HCT116 (cell line): ENCODE results near the gene OSTF1. TPM values are rescaled to one million over a fixed set of nuclear protein-coding genes. Genes with fewer than 3 reads are reported as not detected.

Experiments
- ATAC-seq: fragments of 200-7000 bp; cut with Tn5 transposase; 2 replicates; pipeline ENCODE4 v1.9.1; 2020; ENCODE audit warnings: mild to moderate bottlenecking, moderate library complexity
- Bru-seq: library from RNA; stranded (reverse); fragments of 400-500 nt; gene quantifications from one replicate; lab custom pipeline; 2021; lab: Mats Ljungman, UMichigan
- BruChase-seq, 2 experiments: library from RNA; stranded (reverse); fragments of 400-500 nt; gene quantifications; one replicate each; lab custom pipeline; 2021; lab: Mats Ljungman, UMichigan
- BruUV-seq: library from RNA; stranded (reverse); fragments of 400-500 nt; replicated peaks from 2 replicates; lab custom pipeline; 2021; lab: Mats Ljungman, UMichigan
- CTCF ChIA-PET: fragments of 300-600 bp; sonication (Branson Sonifier 250); formaldehyde crosslinking; loops from one replicate; lab custom pipeline; 2021; ENCODE audit warnings: antibody characterized with exemption; lab: Charles Lee
- POLR2A ChIA-PET: fragments of 300-600, 350-600 bp; sonication (Branson Sonifier 250); formaldehyde crosslinking; loops from one replicate; lab custom pipeline; 2021; ENCODE audit warnings: antibody characterized with exemption; lab: Charles Lee
- RAD21 ChIA-PET, 2 experiments: fragments of 300-600 bp; sonication (Branson Sonifier 250); formaldehyde crosslinking; loops; one replicate each; lab custom pipeline; 2023; ENCODE audit warnings: low total read pairs in 2 of 2; ENCODE audit not compliant: uncharacterized antibody in 2 of 2, unreplicated experiment in 2 of 2, low non-redundant PET in 1 of 2; lab: Charles Lee
- DNase-seq: peaks from one replicate; pipeline ENCODE4 v3.0.0-alpha.2; 2010; ENCODE audit warnings: low read depth, low spot score
- H2AFZ ChIP-seq: fragments of 200-600 bp; shearing (Covaris generic), sonication (generic); 2 replicates; pipeline ENCODE4 v1.6.1; 2017; ENCODE audit warnings: low read depth, mixed run types, mixed read lengths, antibody characterized with exemption, low read length; ENCODE audit not compliant: poor library complexity, severe bottlenecking
- H3K27ac ChIP-seq: 2 replicates; pipeline ENCODE4 v1.5.1; 2012; ENCODE audit warnings: low read depth, low read length
- H3K27me3 ChIP-seq: fragments of 200-600 bp; sonication (generic); 2 replicates; pipeline ENCODE4 v1.6.1; 2016; ENCODE audit warnings: mixed run types, low read length, mixed read lengths; ENCODE audit not compliant: insufficient read depth
- H3K36me3 ChIP-seq, 2 experiments: fragments of 200-500 bp in 1 of 2; fragments of 200-600 bp in 1 of 2; sonication (Bioruptor generic) in 1 of 2; sonication (generic) in 1 of 2; 2 replicates each; pipeline versions ENCODE4 v1.5.1 to v1.6.1; 2014 to 2016; ENCODE audit warnings: low read length in 2 of 2, inconsistent platforms in 1 of 2, mixed read lengths in 1 of 2, mixed run types in 1 of 2; ENCODE audit not compliant: insufficient read depth in 2 of 2, control insufficient read depth in 1 of 2
- H3K4me1 ChIP-seq, 2 experiments: fragments of 200-600 bp in 1 of 2; sonication (generic) in 1 of 2; 2 replicates each; pipeline versions ENCODE4 v1.5.1 to v1.6.1; 2012 to 2017; ENCODE audit warnings: low read length in 2 of 2, inconsistent platforms in 1 of 2, mild to moderate bottlenecking in 1 of 2, mixed read lengths in 1 of 2, mixed run types in 1 of 2, moderate library complexity in 1 of 2; ENCODE audit not compliant: insufficient read depth in 2 of 2, control insufficient read depth in 1 of 2
- H3K4me2 ChIP-seq: fragments of 200-600 bp; sonication (generic); 2 replicates; pipeline ENCODE4 v1.6.1; 2017; ENCODE audit warnings: mixed run types, low read length, mixed read lengths
- H3K4me3 ChIP-seq, 2 experiments: fragments of 200-600 bp in 1 of 2; sonication (generic) in 1 of 2; replicated peaks in 1 of 2; 2 replicates each; pipeline ENCODE4 v1.5.1; 2011 to 2016; ENCODE audit warnings: low read length in 2 of 2, control low read depth in 1 of 2, low read depth in 1 of 2, mild to moderate bottlenecking in 1 of 2, mixed read lengths in 1 of 2, mixed run types in 1 of 2
- H3K79me2 ChIP-seq: fragments of 200-600 bp; sonication (generic); 2 replicates; pipeline ENCODE4 v1.6.1; 2017; ENCODE audit warnings: mild to moderate bottlenecking, mixed run types, low read length, moderate library complexity, mixed read lengths; ENCODE audit not compliant: insufficient read depth
- H3K9ac ChIP-seq: fragments of 200-600 bp; sonication (generic); 2 replicates; pipeline ENCODE4 v1.6.1; 2016; ENCODE audit warnings: low read length, mixed read lengths
- H3K9me2 ChIP-seq: fragments of 200-600 bp; sonication (generic), shearing (Covaris generic); 2 replicates; pipeline ENCODE4 v1.6.1; 2017; ENCODE audit warnings: mixed run types, mild to moderate bottlenecking, moderate library complexity; ENCODE audit not compliant: insufficient read depth
- H3K9me3 ChIP-seq, 2 experiments: fragments of 200-500 bp in 1 of 2; fragments of 200-600 bp in 1 of 2; sonication (Bioruptor generic) in 1 of 2; sonication (generic) in 1 of 2; 2 replicates each; pipeline ENCODE4 v1.6.1; 2014 to 2017; ENCODE audit warnings: low read length in 2 of 2, mixed read lengths in 2 of 2, inconsistent platforms in 1 of 2, low read depth in 1 of 2, mild to moderate bottlenecking in 1 of 2, mixed run types in 1 of 2, moderate library complexity in 1 of 2; ENCODE audit not compliant: control insufficient read depth in 1 of 2, insufficient read depth in 1 of 2
- H4K20me1 ChIP-seq: fragments of 200-600 bp; sonication (generic), shearing (Covaris generic); 2 replicates; pipeline ENCODE4 v1.6.1; 2017; ENCODE audit warnings: mixed run types, mild to moderate bottlenecking, moderate library complexity; ENCODE audit not compliant: insufficient read depth
- CBX3 ChIP-seq: IDR thresholded peaks from 2 replicates; pipeline ENCODE4 v1.6.1; 2012; ENCODE audit warnings: low read depth
- EGR1 ChIP-seq: IDR thresholded peaks from 2 replicates; pipeline ENCODE4 v1.6.1; 2012; ENCODE audit warnings: low read depth
- ELF1 ChIP-seq: IDR thresholded peaks from 2 replicates; pipeline ENCODE4 v1.6.1; 2012; ENCODE audit warnings: low read depth, borderline replicate concordance
- EZH2 ChIP-seq: fragments of 200-600 bp; sonication (generic); IDR thresholded peaks from 2 replicates; pipeline ENCODE4 v1.6.1; 2017; ENCODE audit warnings: antibody characterized with exemption, mixed run types
- POLR2A ChIP-seq: IDR thresholded peaks from 2 replicates; pipeline ENCODE4 v1.7.0; 2011; ENCODE audit warnings: borderline replicate concordance; ENCODE audit not compliant: insufficient read depth, insufficient read length; ENCODE audit errors: extremely low read depth
- POLR2AphosphoS5 ChIP-seq: IDR thresholded peaks from 2 replicates; pipeline ENCODE4 v1.6.1; 2011; ENCODE audit warnings: mild to moderate bottlenecking, low read depth, low read length, moderate library complexity
- SIN3A ChIP-seq: IDR thresholded peaks from 2 replicates; pipeline ENCODE4 v1.6.1; 2012; ENCODE audit warnings: low read depth
- SRF ChIP-seq: IDR thresholded peaks from 2 replicates; pipeline ENCODE4 v1.6.1; 2012; ENCODE audit warnings: low read depth
- ZFX ChIP-seq: fragments of 450-650 bp; IDR thresholded peaks from 2 replicates; pipeline ENCODE4 v1.6.1; 2017
- intact Hi-C: fragments of 100-400 bp; cut with micrococcal nuclease; formaldehyde crosslinking; loops from 2 replicates; pipeline ENCODE4 v1.10.0; 2022
- long read RNA-seq: library from polyadenylated mRNA; unstranded; transcript quantifications from one replicate; pipeline ENCODE4 v2.0.0, GENCODE V29; 2021; ENCODE audit not compliant: unreplicated experiment
- polyA plus RNA-seq: library from polyadenylated mRNA; unstranded; fragments of >200 nt; gene quantifications from 2 replicates; pipeline ENCODE4 v1.2.1, GENCODE V29; 2012; ENCODE audit warnings: missing spikeins
- total RNA-seq: library from RNA; stranded (reverse); gene quantifications from one replicate; pipeline ENCODE4 v1.2.1, GENCODE V29; 2021; ENCODE audit not compliant: unreplicated experiment
- TF ChIP-seq, protein P1 (sequence below): IDR thresholded peaks from 2 replicates; pipeline ENCODE4 v1.6.1; 2012

The OSTF1 gene, protein sequence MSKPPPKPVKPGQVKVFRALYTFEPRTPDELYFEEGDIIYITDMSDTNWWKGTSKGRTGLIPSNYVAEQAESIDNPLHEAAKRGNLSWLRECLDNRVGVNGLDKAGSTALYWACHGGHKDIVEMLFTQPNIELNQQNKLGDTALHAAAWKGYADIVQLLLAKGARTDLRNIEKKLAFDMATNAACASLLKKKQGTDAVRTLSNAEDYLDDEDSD
- total RNA-seq: 20.7 TPM
- 14.5 and 19.6 TPM in 2 replicates for polyA plus RNA-seq
- Bru-seq, nascent RNA: percentile 51 among the genes with signal in this experiment
- BruChase-seq, experiment 1, labeled RNA remaining after a 6-hour chase: percentile 47 among the genes with signal in this experiment
- BruChase-seq, experiment 2, labeled RNA remaining after a 2-hour chase: percentile 47 among the genes with signal in this experiment
- long read RNA-seq, transcript OSTF1-201 (10 exons, 1,319 nt): major isoform, 28 of 37 reads
- long read RNA-seq, partial matches to known transcripts: 2 of 37 reads
- long read RNA-seq, other reads (novel, unspliced or antisense): 7 of 37 reads

DNA sequence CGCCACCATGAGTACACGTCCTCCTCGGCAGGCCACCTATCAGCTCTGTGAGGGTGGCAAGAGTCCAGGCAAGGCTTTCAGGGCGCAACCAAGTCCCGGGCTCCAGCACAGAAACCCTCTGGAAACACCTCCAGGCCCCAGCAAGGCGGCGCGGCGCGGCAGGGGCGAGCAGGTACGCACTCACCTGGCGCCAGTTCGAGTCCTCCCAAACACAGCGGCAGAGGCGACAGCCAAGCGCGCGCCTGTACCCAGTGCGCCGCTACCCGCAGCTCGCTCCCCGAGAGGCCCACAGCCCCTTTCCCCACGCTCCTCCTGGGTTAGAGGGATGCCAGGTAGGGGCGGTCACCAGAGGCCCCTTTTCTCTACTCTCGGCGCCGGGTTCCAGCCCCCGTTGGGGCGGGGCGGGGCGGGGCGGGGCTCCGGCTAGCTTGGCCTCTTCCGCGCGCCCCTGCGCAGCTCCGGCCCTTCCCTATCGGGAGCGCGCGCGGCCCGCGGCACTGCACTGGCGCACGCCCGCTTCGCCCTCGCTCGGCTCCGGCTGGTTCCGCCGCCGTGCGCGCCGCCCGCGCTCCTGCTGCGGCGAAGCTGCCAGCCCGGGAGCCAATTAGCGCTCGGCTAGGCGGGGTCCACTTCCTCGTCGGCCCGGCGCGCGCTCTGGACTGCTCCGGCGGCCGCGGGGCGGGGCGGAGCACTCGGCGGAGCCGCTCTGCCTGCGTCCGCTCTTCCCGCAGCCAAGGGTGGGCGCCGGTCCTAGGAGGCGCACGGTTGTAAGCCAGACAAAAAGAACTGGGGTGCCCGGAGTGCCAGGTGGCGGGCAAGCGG, at the start of gene OSTF1, which contains the start of gene NMRK1:
OSTF1 (plus strand) TSS at position 691 of the 822 bp plus-strand sequence. CDS start 179 bp downstream, outside the sequence.
NMRK1 (minus strand) TSS at position 332 of the 822 bp plus-strand sequence. CDS start 5,040 bp downstream, outside the sequence.
- peak within 1 kb of the TSS; percentile 86 for H2AFZ ChIP-seq
- no peaks in the 10 kb centered on the region for H4K20me1 ChIP-seq
- peaks cover 11% of the 10 kb centered on the region; the same call in 1 of the 2 replicates for H3K79me2 ChIP-seq
- H3K27me3 ChIP-seq: no peaks in the 10 kb centered on the region
- POLR2A ChIA-PET: interaction anchor here (0.5 to 1.4 kb wide), 8 partner anchors 16 to 1261 kb away, joined by 3 to 8 read pairs (median 3); partner anchors contain the start of genes CARNMT1 and PCSK5
- DNase-seq: peak; percentile 90
- RAD21 ChIA-PET: interaction anchor here (0.6 to 0.7 kb wide), 2 partner anchors 23 to 93 kb away, joined by 3 read pairs; no protein-coding TSS in a partner anchor
- peaks cover 18 to 27% of the 10 kb centered on the region in 2 experiments; a peak in 3 of 4 replicates for H3K4me1 ChIP-seq
- BruUV-seq: no TSS peak
- H3K27ac ChIP-seq: peak within 1 kb of the TSS; percentile 91
- ATAC-seq: peak; percentile 90
- no peaks in the 10 kb centered on the region for H3K36me3 ChIP-seq
- TF ChIP-seq, protein P1, sequence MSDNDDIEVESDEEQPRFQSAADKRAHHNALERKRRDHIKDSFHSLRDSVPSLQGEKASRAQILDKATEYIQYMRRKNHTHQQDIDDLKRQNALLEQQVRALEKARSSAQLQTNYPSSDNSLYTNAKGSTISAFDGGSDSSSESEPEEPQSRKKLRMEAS: peak; percentile 15
- peak; percentile 54 for TF ChIP-seq ZFX
- peak; percentile 70 for TF ChIP-seq POLR2A
- TF ChIP-seq EGR1: no peak
- no peak for TF ChIP-seq SRF
- TF ChIP-seq SIN3A: peak; percentile 10; the same call in 1 of the 2 replicates
- TF ChIP-seq EZH2: no peak
- peak; percentile 53 for TF ChIP-seq CBX3
- TF ChIP-seq POLR2AphosphoS5: peak; percentile 66
- TF ChIP-seq ELF1: peak; percentile 37; the same call in 1 of the 2 replicates
- CTCF ChIA-PET: interaction anchor here (0.8 to 2.7 kb wide), 5 partner anchors 60 to 317 kb away, joined by 3 to 9 read pairs (median 4); partner anchors contain the start of genes C9orf40 and CARNMT1
- intact Hi-C loops: loop anchor here (1.0 to 5.0 kb wide), 2 partner anchors 60 to 136 kb away; partner anchors contain the start of genes C9orf40 and CARNMT1
- peak within 1 kb of the TSS; percentile 78 to 86 for H3K4me3 ChIP-seq
- H3K9me2 ChIP-seq: no peaks in the 10 kb centered on the region
- H3K4me2 ChIP-seq: peak within 1 kb of the TSS; percentile 91
- H3K9ac ChIP-seq: peak within 1 kb of the TSS; percentile 73
- no peaks in the 10 kb centered on the region for H3K9me3 ChIP-seq
